Thoracic aorta (tissue), 2 donors: Measurements from ENCODE around the gene LIPE. TPM values are rescaled to one million over a fixed set of nuclear protein-coding genes. Genes with fewer than 3 reads are reported as not detected.

ENCODE experiments used
- ATAC-seq: fragments of 150-250 bp; one replicate; pipeline ENCODE4 v1.8.0; 2017; ENCODE audit warnings: low read depth; ENCODE audit not compliant: insufficient number of reproducible peaks, low FRiP score
- DNase-seq: peaks from one replicate; pipeline ENCODE4 v3.0.0-alpha.2; 2020; ENCODE audit warnings: low spot score
- H3K27ac ChIP-seq, 2 donors: fragments of 200-600 bp; sonication (generic); 1 replicate in 1 of 2; 2 replicates in 1 of 2; pipeline ENCODE4 v1.5.1; 2016; ENCODE audit warnings: mild to moderate bottlenecking in 2 of 2, moderate library complexity in 2 of 2
- H3K27me3 ChIP-seq: fragments of 200-600 bp; sonication (generic); replicated peaks from 2 replicates; pipeline ENCODE4 v1.6.0; 2016; ENCODE audit warnings: mild to moderate bottlenecking; ENCODE audit not compliant: insufficient read depth
- H3K36me3 ChIP-seq: fragments of 200-600 bp; sonication (generic); one replicate; pipeline ENCODE4 v1.5.1; 2016
- H3K4me1 ChIP-seq, 2 donors: fragments of 200-600 bp; sonication (generic); 1 replicate in 1 of 2; 2 replicates in 1 of 2; pipeline versions ENCODE4 v1.5.1 to v1.6.0; 2016; ENCODE audit warnings: low read depth in 2 of 2, mild to moderate bottlenecking in 1 of 2; ENCODE audit not compliant: control insufficient read depth in 1 of 2
- H3K4me3 ChIP-seq: fragments of 200-600 bp; sonication (generic); 2 replicates; pipeline ENCODE4 v1.5.1; 2016; ENCODE audit warnings: mild to moderate bottlenecking
- H3K9me3 ChIP-seq: fragments of 200-600 bp; sonication (generic); 2 replicates; pipeline ENCODE4 v1.5.1; 2016
- total RNA-seq, 2 donors: library from RNA; depleted of rRNA; stranded (reverse); fragments of >200 nt; gene quantifications; one replicate each; pipeline versions ENCODE4 v1.1.0 to v1.2.3, GENCODE V29; 2016
- TF ChIP-seq, protein P1 (sequence below): fragments of 200-600 bp; sonication (generic); IDR thresholded peaks from one replicate; pipeline ENCODE4 v1.5.1; 2019; ENCODE audit warnings: antibody characterized with exemption

Gene LIPE
- total RNA-seq, 2 donors from 2014 or later, result 4.5 to 7.3 TPM

DNA sequence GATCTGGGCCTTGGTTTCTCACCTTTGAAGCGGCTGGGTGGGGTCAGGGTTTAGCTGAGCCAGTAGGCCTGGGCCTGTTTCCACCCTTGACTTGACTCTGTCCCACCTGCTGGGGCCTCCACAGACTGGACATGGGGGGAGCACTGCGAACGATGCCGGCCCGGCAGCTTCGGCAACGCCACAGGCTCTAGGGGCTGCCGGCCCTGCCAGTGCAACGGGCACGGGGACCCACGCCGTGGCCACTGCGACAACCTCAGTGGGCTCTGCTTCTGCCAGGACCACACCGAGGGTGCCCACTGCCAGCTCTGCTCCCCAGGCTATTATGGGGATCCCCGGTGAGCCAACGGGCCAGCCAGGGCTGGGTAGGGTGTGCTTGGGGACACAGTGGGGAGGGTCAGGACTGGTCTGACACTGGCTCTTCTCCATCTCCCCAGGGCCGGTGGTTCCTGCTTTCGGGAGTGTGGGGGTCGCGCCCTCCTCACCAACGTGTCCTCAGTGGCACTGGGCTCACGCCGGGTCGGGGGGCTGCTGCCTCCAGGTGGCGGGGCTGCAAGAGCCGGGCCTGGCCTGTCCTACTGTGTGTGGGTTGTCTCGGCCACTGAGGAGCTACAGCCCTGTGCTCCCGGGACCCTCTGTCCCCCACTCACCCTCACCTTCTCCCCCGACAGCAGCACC, 73.7 kb downstream of the LIPE start:
- no peaks in the 10 kb centered on the region for H3K27me3 ChIP-seq
- no peak for DNase-seq
- peaks cover 23% of the 10 kb centered on the region for H3K36me3 ChIP-seq
- no peaks in the 10 kb centered on the region for H3K9me3 ChIP-seq
- no peaks in the 10 kb centered on the region for H3K4me1 ChIP-seq
- no peak for ATAC-seq
- TF ChIP-seq, protein P1, sequence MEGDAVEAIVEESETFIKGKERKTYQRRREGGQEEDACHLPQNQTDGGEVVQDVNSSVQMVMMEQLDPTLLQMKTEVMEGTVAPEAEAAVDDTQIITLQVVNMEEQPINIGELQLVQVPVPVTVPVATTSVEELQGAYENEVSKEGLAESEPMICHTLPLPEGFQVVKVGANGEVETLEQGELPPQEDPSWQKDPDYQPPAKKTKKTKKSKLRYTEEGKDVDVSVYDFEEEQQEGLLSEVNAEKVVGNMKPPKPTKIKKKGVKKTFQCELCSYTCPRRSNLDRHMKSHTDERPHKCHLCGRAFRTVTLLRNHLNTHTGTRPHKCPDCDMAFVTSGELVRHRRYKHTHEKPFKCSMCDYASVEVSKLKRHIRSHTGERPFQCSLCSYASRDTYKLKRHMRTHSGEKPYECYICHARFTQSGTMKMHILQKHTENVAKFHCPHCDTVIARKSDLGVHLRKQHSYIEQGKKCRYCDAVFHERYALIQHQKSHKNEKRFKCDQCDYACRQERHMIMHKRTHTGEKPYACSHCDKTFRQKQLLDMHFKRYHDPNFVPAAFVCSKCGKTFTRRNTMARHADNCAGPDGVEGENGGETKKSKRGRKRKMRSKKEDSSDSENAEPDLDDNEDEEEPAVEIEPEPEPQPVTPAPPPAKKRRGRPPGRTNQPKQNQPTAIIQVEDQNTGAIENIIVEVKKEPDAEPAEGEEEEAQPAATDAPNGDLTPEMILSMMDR, result no peak
- H3K4me3 ChIP-seq, result no peak overlapping the region
- H3K27ac ChIP-seq, result no peak overlapping the region

DNA sequence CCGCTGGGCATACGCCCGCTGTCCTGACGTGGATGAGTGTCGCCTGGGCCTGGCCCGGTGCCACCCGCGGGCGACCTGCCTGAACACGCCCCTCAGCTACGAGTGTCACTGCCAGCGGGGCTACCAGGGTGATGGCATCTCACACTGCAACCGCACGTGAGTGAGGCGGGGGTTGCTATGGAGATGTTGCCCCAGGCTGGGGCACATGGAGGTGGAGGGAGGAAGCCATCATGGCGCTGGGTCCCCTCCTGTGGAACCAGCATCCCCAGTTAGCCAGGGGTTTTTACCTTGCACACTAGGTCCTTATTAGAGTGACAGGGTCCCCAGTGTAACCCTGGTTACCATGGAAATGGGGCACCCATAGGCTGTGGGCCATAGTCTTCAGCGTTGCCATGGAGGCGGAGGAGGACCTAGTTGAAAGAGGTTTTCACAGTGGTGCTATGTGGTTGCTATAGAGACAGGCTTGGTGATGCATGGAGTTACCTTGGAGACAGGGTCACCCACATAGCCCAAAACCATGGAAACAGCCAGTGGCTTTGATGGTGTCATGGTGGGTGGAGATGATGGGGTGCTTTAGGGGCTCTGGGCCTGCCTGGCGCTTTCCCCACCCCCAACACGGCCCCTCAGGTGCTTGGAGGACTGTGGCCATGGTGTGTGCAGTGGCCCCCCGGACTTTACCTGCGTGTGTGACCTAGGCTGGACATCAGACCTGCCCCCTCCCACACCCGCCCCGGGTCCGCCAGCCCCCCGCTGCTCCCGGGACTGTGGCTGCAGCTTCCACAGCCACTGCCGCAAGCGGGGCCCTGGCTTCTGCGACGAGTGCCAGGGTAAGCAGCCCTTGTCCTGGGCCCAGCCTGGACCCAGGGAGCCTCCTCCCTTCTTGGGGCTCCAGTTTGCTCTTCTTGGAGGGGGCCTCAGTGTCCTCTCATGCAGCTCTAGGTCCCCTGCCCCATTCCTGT, 74.6 kb downstream of the LIPE start:
- no peaks in the 10 kb centered on the region for H3K9me3 ChIP-seq
- DNase-seq, result no peak
- H3K4me3 ChIP-seq, result no peak overlapping the region
- peaks cover 18% of the 10 kb centered on the region for H3K36me3 ChIP-seq
- TF ChIP-seq, protein P1, result no peak
- no peaks in the 10 kb centered on the region for H3K27me3 ChIP-seq
- H3K4me1 ChIP-seq, result no peaks in the 10 kb centered on the region
- no peak for ATAC-seq
- no peak overlapping the region for H3K27ac ChIP-seq

Other genes starting within 250 kb of the LIPE start
- 10 to 100 TPM; 21.7 to 33.2 TPM for gene DEDD2, start 209.7 kb downstream of the LIPE start, total RNA-seq
- gene ZNF526, start 207.1 kb downstream of the LIPE start, total RNA-seq, result 10 to 100 TPM in 1 of 2 donors, 1 to 10 TPM in 1; 7.9 to 10.3 TPM
- gene GSK3A, start 184.8 kb downstream of the LIPE start, total RNA-seq, result 10 to 100 TPM; 23.7 to 26.9 TPM
- 10 to 100 TPM; 46.6 to 49.8 TPM for gene ERF, start 172.3 kb downstream of the LIPE start, total RNA-seq
- gene CIC, start 158.1 kb downstream of the LIPE start, total RNA-seq, result 100 to 1,000 TPM in 1 of 2 donors, 10 to 100 TPM in 1; 57.1 to 112 TPM
- not detected for gene PRR19, start 125.3 kb downstream of the LIPE start, total RNA-seq
- 1 to 10 TPM in 1 of 2 donors, not detected in 1; 1.8 TPM for gene PAFAH1B3, start 124.8 kb downstream of the LIPE start, total RNA-seq
- not detected for gene TMEM145, start 114.1 kb downstream of the LIPE start, total RNA-seq
- 10 to 100 TPM; 19.5 to 24.4 TPM for gene MEGF8, start 101.8 kb downstream of the LIPE start, total RNA-seq
- gene CNFN, start 37.1 kb downstream of the LIPE start, total RNA-seq, result not detected
- gene CXCL17, start 15.6 kb upstream of the LIPE start, total RNA-seq, result 1 to 10 TPM in 1 of 2 donors, not detected in 1; 1.6 TPM
- gene CEACAM1, start 101.1 kb upstream of the LIPE start, total RNA-seq, result 1 to 10 TPM; 2.2 to 4.6 TPM
- not detected for gene CEACAM8, start 167.5 kb upstream of the LIPE start, total RNA-seq